Measurements from ENCODE around the gene MYF6. TPM values are rescaled to one million over a fixed set of nuclear protein-coding genes. Genes with fewer than 3 reads are reported as not detected.

The MYF6 gene
- total and polyA plus RNA-seq, 2 of the 8 experiments (the other 6 are each of a cell fraction or from before 2014, with no cell fraction given), result 0.39 TPM; not detected in 1

DNA sequence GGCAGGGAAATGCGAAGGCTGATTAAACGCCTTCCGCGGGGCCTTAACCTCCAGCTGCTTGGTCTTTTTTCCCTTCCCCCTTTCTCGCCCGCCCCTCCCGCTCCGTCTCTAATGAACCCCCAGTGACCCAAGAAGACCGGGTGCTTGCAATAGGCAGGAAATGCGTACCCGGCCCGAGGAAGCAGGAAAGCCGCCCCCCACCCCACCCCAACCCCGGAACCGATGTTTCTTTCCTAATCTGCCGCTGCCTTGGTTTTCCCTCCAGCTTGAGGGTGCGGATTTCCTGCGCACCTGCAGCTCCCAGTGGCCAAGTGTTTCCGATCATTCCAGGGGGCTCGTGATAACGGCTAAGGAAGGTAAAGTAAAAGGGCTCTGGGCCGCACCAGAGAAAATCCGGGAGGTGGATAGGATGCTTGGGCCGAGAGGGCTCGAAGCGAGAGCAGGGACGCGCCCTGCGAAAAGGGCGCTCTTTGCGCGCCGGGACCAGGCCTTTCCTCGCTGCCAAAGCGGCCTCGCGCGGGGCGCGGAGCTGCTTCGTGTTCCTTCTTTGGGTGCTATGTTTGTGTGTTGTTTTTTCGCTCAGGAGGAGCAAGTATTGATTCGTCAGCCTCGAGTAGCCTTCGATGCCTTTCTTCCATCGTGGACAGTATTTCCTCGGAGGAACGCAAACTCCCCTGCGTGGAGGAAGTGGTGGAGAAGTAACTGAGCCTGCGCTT is 983 bp downstream of the MYF6 start:
- H4K91ac ChIP-seq (replicated peaks; ENCODE audit: insufficient read length, low read length), result no peak overlapping the region
- no peak for FAIRE-seq
- H2AFZ ChIP-seq (ENCODE audit: low read length), result no peak overlapping the region
- H4K20me1 ChIP-seq (replicated peaks in 1 of 2; ENCODE audit: control insufficient read depth in 1 of 2, insufficient read depth in 2 of 2, low read length in 2 of 2), result peaks cover 0 to 2% of the 10 kb centered on the region in 2 experiments
- 5% methylated on average over 42 of the region's 50 CpGs; no CpG with 5 or more reads in 1 of the 2 experiments for WGBS, 2 experiments (ENCODE audit: extremely low coverage in 1 of 2, insufficient coverage in 1 of 2, insufficient read length in 1 of 2, insufficient replicate concordance in 2 of 2, low coverage in 1 of 2, low lambda C conversion rate in 2 of 2, missing lambda C conversion rate in 1 of 2)
- H3K79me1 ChIP-seq (ENCODE audit: low read depth, low read length), result no peaks in the 10 kb centered on the region
- no peak overlapping the region for H3K27ac ChIP-seq (ENCODE audit: low read depth, low read length)
- no peak overlapping the region for H2BK15ac ChIP-seq (ENCODE audit: low read length)
- ChIA-PET CTCF (ENCODE audit: partially characterized antibody) (interaction anchor here (0.7 to 1.0 kb wide), 2 partner anchors 67 to 77 kb away, joined by 3 read pairs; no protein-coding TSS in a partner anchor), POLR2A (ENCODE audit: partially characterized antibody) (interaction anchor here (1.2 kb wide), 1 partner anchor 25 kb away, joined by 5 read pairs; no protein-coding TSS in a partner anchor)
- peaks cover 32 to 63% (median 57%) of the 10 kb centered on the region in 4 experiments for H3K27me3 ChIP-seq (replicated peaks in 1 of 4; ENCODE audit: control insufficient read depth in 3 of 4, extremely low read depth in 1 of 4, insufficient read depth in 3 of 4, low read length in 3 of 4)
- H3K4me2 ChIP-seq (ENCODE audit: insufficient read depth in 1 of 2, low read depth in 2 of 2, low read length in 2 of 2), result peak overlapping the region; percentile 96 to 97
- H3K9ac ChIP-seq (replicated peaks in 1 of 4; ENCODE audit: extremely low read depth in 1 of 4, low read depth in 3 of 4, low read length in 3 of 4), result no peak overlapping the region; a peak in 1 of 7 replicates
- H2BK12ac ChIP-seq (ENCODE audit: low read depth, low read length), result no peak overlapping the region; the same call in 1 of the 2 replicates
- H3K23ac ChIP-seq (ENCODE audit: insufficient read length), result no peak overlapping the region
- H4K8ac ChIP-seq (ENCODE audit: extremely low read depth, insufficient read depth, low read length), result peak overlapping the region; percentile 41
- H3K56ac ChIP-seq (replicated peaks; ENCODE audit: insufficient read length, low read depth, low read length), result no peak overlapping the region
- H3K36me3 ChIP-seq (ENCODE audit: control insufficient read depth in 2 of 4, insufficient read depth in 4 of 4, low read length in 3 of 4), result no peaks in the 10 kb centered on the region
- peak overlapping the region; percentile 41; the same call in 1 of the 2 replicates for H2BK20ac ChIP-seq (ENCODE audit: low read length)
- H3K4ac ChIP-seq (replicated peaks; ENCODE audit: insufficient read length, low read depth, low read length), result no peak overlapping the region
- H3K14ac ChIP-seq (ENCODE audit: insufficient read length), result no peak overlapping the region
- no peaks in the 10 kb centered on the region for H3K9me3 ChIP-seq (ENCODE audit: insufficient read depth in 2 of 2, low read depth in 1 of 2, low read length in 1 of 2)
- peaks cover 7 to 23% (median 15%) of the 10 kb centered on the region in 4 experiments for H3K4me1 ChIP-seq (replicated peaks in 1 of 4; ENCODE audit: control insufficient read depth in 3 of 4, insufficient read depth in 4 of 4, low read length in 3 of 4)
- peaks cover 11% of the 10 kb centered on the region for H3K23me2 ChIP-seq (ENCODE audit: low read depth, low read length)
- no peak overlapping the region for H2AK5ac ChIP-seq (ENCODE audit: low read depth, low read length)
- peak in 1 of 2 experiments; percentile 72 for DNase-seq (ENCODE audit: low read depth in 1 of 2, low spot score in 2 of 2)
- 0 out of 2 replicates have a peak overlapping the region, but pooled peaks have one; percentile 28 for H3K18ac ChIP-seq (ENCODE audit: extremely low read depth, low read length)
- no peak overlapping the region for H4K5ac ChIP-seq (ENCODE audit: insufficient read length, low read depth, low read length)
- peak overlapping the region; percentile 42 to 54 (median 49) for H3K4me3 ChIP-seq (ENCODE audit: extremely low read depth in 1 of 4, insufficient read depth in 2 of 4, low read depth in 3 of 4, low read length in 4 of 4)
- H2BK5ac ChIP-seq (ENCODE audit: low read depth, low read length), result no peak overlapping the region
- no peaks in the 10 kb centered on the region for H3K79me2 ChIP-seq (ENCODE audit: control insufficient read depth in 1 of 2, insufficient read depth in 2 of 2, low read length in 2 of 2)
- no peak overlapping the region for H2BK120ac ChIP-seq (replicated peaks; ENCODE audit: low read depth, low read length)
- no peak for TF ChIP-seq SAP30 (IDR thresholded peaks at IDR 0.05; ENCODE audit: insufficient read depth, insufficient replicate concordance, low read length)
- TF ChIP-seq SIN3A (conservative IDR thresholded peaks at IDR 0.05 in 1 of 2, IDR thresholded peaks at IDR 0.05 in 1 of 2; ENCODE audit: low read depth in 1 of 2, low read length in 2 of 2), result 0 out of 4 replicates have a peak, but pooled peaks of 1 of the 2 experiments have one; percentile 35
- TF ChIP-seq GABPA (IDR thresholded peaks at IDR 0.05; ENCODE audit: borderline replicate concordance, insufficient read depth, low read length), result no peak
- peak; percentile 61 for TF ChIP-seq ASH2L (IDR thresholded peaks at IDR 0.05; ENCODE audit: low read length)
- TF ChIP-seq SP1 (IDR thresholded peaks at IDR 0.05; ENCODE audit: low read depth, low read length), result 0 out of 2 replicates have a peak, but pooled peaks have one; percentile 19
- peak; percentile 63 for TF ChIP-seq RNF2 (IDR thresholded peaks at IDR 0.05; ENCODE audit: borderline replicate concordance, low read depth, low read length, missing control alignments, poor library complexity, severe bottlenecking)
- peak; percentile 96 for TF ChIP-seq RXRA (IDR thresholded peaks at IDR 0.05; ENCODE audit: insufficient read depth, low read depth, low read length)
- no peak for TF ChIP-seq RAD21 (IDR thresholded peaks at IDR 0.05 in 1 of 2, conservative IDR thresholded peaks at IDR 0.05 in 1 of 2; ENCODE audit: low read depth in 2 of 2, low read length in 2 of 2)
- no peak for TF ChIP-seq JUN (IDR thresholded peaks at IDR 0.05; ENCODE audit: low read depth, low read length)
- TF ChIP-seq POLR2AphosphoS5 (IDR thresholded peaks at IDR 0.05; ENCODE audit: low read depth, low read length), result peak; percentile 79

Data from H1 (cell line).